Activated CD4-positive, alpha-beta T cell treated with anti-CD3 and anti-CD28 coated beads for 48 hours (primary cell): ENCODE measurements around the gene AQP2.

ENCODE experiments used
- DNase-seq: peaks from one replicate; pipeline ENCODE4 v3.0.0-alpha.2; 2020

AQP2 gene

GRCh38 chr12:49920915-49921286, 29.6 kb upstream of the AQP2 start:
- DNase-seq = no peak

GRCh38 chr12:49921299-49921698, 29.2 kb upstream of the AQP2 start:
- no peak for DNase-seq

GRCh38 chr12:49921936-49922335, 28.6 kb upstream of the AQP2 start:
- DNase-seq = no peak

DNA sequence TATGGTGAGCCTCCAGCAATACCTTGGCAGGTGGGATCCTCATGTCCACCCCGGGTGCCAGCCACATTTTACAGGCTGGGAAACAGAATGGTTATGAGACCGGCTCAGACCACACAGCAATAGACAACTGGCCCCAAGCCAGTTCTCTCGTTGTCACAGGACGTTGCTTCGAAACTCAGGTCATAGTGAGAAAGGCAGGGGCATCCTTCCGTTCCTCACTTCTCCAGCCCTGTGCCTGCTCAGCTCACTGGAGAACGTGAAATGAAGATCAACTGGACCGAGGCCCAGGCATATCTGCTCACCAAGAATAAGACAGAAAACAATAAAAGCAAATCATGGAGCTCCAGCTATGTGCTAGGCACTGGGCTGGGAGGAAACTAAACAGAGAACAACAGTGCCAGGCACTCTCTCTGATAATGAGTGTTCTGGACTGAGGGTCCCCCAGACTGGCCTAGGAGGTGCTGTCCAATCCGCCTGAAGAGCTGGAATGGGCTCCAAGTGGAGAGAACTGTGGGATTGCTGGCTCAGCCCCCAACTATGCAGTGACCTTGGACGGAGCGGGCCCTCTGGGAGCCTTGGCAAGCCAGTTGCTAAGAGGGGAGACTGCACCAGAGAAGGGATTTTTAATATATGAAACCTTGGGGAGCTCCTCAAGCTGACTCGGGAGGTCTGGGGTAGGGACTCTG, 28.0 kb upstream of the AQP2 start:
- DNase-seq = no peak

DNA sequence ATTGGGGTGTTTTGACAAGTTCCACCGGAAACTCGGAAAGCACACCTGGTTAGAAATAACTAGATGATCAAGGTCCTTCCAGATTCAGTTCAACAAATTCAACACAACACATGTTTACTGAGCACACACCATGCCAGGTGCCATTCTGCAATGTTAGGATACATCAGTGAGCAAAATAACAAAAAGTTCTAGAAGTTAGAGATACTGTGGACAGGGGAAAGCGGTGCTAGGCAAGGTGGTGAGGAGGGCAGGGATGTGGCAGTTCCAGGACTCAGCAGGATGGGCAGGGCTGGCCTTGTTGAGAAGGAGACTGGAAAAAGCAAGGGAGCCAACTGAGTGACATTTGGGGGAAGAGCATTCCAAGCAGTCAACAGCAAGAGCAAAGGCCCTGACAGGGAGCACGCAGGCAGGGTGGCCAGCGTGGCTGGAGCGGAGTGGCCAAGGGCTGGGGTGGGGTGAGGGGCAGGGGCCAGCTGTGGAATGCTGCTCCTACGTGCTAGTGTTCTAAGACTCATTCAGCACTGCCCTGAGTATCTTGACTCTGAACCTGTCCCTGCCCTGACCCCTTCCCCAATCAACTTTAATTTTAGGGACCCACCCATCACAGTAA, 27.4 kb upstream of the AQP2 start:
- no peak for DNase-seq

GRCh38 chr12:49923880-49924556, 26.5 kb upstream of the AQP2 start:
- no peak for DNase-seq

GRCh38 chr12:49924628-49925246, 25.8 kb upstream of the AQP2 start:
- DNase-seq = no peak

GRCh38 chr12:49925433-49926204, 24.9 kb upstream of the AQP2 start:
- DNase-seq = no peak

- no peak for DNase-seq
These were observed 22.1 kb upstream of the AQP2 start for GRCh38 chr12:49928471-49928870.

DNA sequence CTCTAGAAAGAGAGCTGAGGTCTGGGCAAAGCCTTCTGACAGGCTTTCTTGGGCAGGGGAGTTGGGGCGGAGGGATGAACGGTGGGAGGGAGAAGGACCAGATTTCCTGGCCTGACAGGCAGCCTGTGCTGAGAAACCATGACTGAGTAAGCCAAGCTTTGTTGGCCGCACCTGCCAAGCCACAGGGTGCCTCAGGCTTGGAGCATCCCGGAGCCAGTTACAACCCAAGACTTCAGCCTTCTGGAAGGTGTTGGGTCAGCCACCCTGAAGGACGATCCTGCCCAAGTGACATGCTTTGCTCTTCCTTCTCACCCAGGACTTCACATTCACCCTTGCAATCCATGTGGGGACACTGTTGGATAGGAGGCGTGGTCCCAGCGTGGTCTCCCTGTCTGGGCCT, 21.0 kb upstream of the AQP2 start:
- DNase-seq = no peak

- DNase-seq = no peak
These were observed 19.8 kb upstream of the AQP2 start for GRCh38 chr12:49930515-49931288.

DNA sequence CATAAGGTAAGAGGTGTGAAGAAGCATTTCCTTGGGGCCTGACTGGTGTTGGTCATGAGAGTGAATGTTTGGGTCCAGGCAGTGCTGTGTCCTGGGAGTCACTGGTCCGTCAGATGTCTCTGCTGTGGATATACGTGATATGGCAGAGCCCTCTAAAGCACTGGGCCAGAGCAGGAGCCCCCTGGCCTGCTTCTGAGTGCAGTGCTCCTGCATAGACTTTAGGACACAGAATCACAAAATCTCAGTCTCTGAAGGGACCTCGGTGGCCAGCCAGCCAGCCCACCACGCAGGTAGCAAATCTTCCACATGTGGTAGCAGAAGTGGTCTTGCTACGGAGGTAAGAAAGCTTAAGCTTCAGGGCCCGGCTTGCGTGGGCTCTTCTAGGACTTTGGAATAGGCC, 18.5 kb upstream of the AQP2 start:
- DNase-seq = no peak

DNA sequence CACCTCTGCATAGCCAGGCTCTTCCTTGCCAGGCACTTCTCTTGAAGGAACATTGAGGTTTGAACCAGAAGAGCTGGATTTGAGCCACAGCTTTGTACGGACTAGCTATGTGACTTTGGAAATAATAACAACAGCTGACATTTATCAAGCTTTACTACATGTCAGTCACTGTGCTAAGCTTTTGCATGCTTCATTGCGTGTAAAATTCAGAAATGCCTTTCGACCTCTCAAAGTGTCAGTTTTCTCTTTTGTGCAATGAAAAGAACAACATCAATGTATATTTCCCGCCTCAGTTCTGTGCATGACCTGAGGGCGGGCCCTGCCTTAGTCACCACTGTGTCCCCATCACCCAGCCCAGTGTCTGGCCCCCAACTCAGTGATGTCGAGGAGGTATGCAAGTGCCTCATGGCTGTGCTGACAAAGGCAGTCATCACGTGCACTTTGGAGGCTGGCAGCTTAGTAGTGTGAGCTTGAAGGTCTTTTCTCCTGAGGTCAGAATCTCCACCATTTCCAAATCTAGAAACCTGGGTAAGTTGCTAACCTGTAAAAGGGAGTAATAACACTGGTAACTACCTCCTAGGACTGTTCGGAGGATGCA, 17.9 kb upstream of the AQP2 start:
- no peak for DNase-seq

- DNase-seq = no peak
These were observed 16.7 kb upstream of the AQP2 start for GRCh38 chr12:49933796-49934195.

DNA sequence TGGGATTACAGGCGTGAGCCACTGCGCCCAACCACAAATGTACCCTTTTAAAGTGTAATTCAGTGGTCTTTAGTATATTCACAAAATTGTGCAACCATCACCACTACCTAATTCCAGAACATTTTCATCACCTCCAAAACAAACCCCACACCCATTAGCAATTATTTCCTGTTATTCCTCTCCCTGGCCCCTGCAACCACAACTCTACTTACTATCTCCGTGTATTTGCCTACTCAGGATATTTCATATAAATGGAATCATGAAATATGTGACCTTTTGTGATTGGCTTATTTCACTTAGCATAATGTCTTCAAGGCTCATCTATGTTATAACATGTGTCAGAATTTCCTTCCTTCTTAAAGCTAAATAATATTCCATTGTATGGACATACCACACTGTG, 16.0 kb upstream of the AQP2 start:
- no peak for DNase-seq

DNA sequence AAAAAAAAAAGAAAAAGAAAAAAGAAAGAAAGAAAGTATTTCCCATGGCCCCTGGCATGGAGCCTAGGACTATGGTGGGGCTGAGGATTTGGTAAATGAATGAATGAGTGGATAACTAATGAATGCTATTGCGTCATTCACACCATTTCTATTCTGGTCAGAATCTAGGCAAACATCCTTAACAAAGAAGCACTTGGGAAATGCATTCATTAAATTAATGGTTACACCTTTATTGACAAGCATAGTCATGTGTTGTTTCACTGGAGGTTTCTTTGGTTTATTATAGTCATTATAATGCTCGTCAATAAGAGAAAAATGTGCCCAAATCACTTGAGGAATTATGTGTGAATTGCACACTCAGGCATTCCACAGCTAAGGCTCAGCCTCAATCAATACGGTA, 13.6 kb upstream of the AQP2 start:
- DNase-seq = no peak

GRCh38 chr12:49937639-49938300, 12.8 kb upstream of the AQP2 start:
- DNase-seq = no peak

DNA sequence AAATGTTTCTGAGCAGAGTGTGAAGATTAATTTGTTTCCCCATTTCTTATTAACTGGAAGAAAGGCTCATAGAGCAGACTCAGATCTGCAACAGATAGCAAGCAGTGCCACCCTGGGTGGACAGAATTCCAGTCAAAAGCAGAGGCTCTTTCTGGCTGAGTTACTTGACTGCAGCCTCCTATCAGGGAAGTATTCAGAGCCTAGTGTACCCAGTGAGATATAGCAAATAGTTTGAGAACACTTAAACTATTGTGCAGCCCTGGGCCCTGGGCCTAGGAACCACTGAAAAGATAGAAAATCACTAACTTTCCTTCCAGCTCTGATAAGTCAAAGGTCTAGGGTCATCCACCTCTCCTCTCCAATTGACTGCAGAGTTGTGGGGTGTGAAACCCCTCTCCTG, 11.2 kb upstream of the AQP2 start:
- no peak for DNase-seq

GRCh38 chr12:49939707-49940106, 10.8 kb upstream of the AQP2 start:
- DNase-seq = no peak

DNA sequence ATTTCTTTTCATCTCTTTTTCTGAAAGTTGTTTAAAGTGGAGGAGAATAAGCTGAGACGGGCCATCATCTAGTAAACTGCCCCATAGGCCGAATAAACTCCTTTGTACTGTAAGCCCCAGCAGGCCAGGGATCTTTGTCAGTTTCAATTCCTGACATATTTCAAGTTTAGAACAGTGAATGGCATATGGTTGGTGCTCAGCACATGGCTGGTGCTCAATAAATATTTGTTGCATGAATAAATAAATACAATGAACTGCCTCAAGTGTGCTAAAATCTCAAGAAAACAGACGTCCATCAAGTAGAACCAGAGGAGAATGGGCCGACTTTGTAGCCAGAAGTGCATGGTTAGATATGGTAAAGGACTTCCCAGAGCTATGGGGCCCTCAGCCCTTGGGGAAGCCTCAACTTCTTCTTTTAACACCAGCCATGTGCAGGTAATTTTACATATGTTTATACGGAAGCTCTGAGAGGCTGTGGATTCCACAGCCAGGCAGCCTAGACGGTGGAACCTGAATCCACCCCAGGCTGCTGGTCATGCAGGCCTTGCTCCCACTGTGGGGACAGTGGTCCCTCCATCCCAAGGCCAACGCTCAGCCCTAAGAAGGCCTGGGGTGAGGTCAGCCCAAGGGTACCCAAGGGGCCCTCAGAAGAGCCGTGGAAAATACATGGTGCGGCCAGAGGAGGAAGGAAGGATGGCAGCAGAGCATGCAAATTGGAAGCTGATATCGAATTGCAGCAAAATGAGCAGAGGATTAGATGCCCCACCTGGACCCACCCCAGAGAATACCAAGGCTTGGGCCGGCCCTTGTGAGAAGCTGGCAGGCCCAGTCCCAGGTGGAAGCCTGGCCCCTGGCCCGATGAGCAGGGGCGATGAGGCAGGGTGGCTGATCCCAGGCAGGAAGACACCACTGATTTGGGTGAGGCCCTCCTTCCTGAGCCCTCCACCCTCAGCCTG, 8.7 kb upstream of the AQP2 start:
- no peak for DNase-seq
